IMR-90 (cell line): Measurements from ENCODE around the gene RPS15. TPM values are rescaled to one million over a fixed set of nuclear protein-coding genes. Genes with fewer than 3 reads are reported as not detected.

Experiments used
- ATAC-seq: fragments of 200-7000 bp; cut with Tn5 transposase; 2 replicates; pipeline ENCODE4 v1.9.1; 2020; ENCODE audit warnings: low read depth, mild to moderate bottlenecking, moderate library complexity
- BruUV-seq: library from RNA; stranded (reverse); fragments of 400-500 nt; replicated peaks from 2 replicates; lab custom pipeline; 2021; lab: Mats Ljungman, UMichigan
- CTCF ChIA-PET: fragments of 300-600 bp; formaldehyde crosslinking; extraction: SDS; loops from one replicate; lab custom pipeline; 2021; ENCODE audit warnings: antibody characterized with exemption; lab: Yijun Ruan, JAX
- POLR2A ChIA-PET: fragments of 300-600 bp; sonication (Branson Sonifier 250); formaldehyde crosslinking; loops from one replicate; lab custom pipeline; 2022; ENCODE audit warnings: antibody characterized with exemption; ENCODE audit not compliant: unreplicated experiment; lab: Charles Lee
- DNase-seq: peaks from one replicate; pipeline ENCODE4 v3.0.0; 2013
- H2AFZ ChIP-seq: replicated peaks from 2 replicates; pipeline ENCODE3; 2013; ENCODE audit warnings: low read length, mild to moderate bottlenecking; ENCODE audit not compliant: poor library complexity
- H2AK5ac ChIP-seq: 2 replicates; pipeline ENCODE4 v1.6.1; 2013; ENCODE audit warnings: low read depth, low read length, inconsistent platforms
- H2AK9ac ChIP-seq: replicated peaks from 2 replicates; pipeline ENCODE3; 2013; ENCODE audit warnings: mild to moderate bottlenecking, low read depth, low read length, moderate library complexity; ENCODE audit not compliant: poor library complexity
- H2BK120ac ChIP-seq: 2 replicates; pipeline ENCODE4 v1.6.1; 2013; ENCODE audit warnings: low read depth, low read length, inconsistent platforms
- H2BK15ac ChIP-seq: 3 replicates; pipeline ENCODE4 v1.6.1; 2013; ENCODE audit warnings: low read depth, low read length, inconsistent platforms
- H2BK20ac ChIP-seq: 2 replicates; pipeline ENCODE4 v1.6.1; 2013; ENCODE audit warnings: low read depth, mild to moderate bottlenecking, inconsistent platforms, low read length, moderate library complexity
- H2BK5ac ChIP-seq: 2 replicates; pipeline ENCODE4 v1.6.1; 2013; ENCODE audit warnings: mild to moderate bottlenecking, low read depth, low read length, inconsistent platforms; ENCODE audit not compliant: poor library complexity, severe bottlenecking
- H3K14ac ChIP-seq: replicated peaks from 2 replicates; pipeline ENCODE4 v1.6.1; 2013; ENCODE audit warnings: low read depth, low read length, inconsistent platforms
- H3K18ac ChIP-seq: 2 replicates; pipeline ENCODE4 v1.6.1; 2013; ENCODE audit warnings: low read depth, low read length, control low read depth
- H3K23ac ChIP-seq: 2 replicates; pipeline ENCODE4 v1.6.1; 2013; ENCODE audit warnings: low read depth, low read length, inconsistent platforms
- H3K27ac ChIP-seq: 2 replicates; pipeline ENCODE4 v1.5.1; 2013; ENCODE audit warnings: mild to moderate bottlenecking, control low read depth, low read length; ENCODE audit not compliant: insufficient read depth
- H3K27me3 ChIP-seq: 2 replicates; pipeline ENCODE4 v1.6.1; 2013; ENCODE audit warnings: low read length; ENCODE audit not compliant: control insufficient read depth, insufficient read depth
- H3K36me3 ChIP-seq: 2 replicates; pipeline ENCODE4 v1.6.1; 2013; ENCODE audit warnings: low read length, mixed read lengths; ENCODE audit not compliant: control insufficient read depth, insufficient read depth
- H3K4ac ChIP-seq: 2 replicates; pipeline ENCODE4 v1.6.1; 2013; ENCODE audit warnings: low read depth, low read length, inconsistent platforms
- H3K4me1 ChIP-seq: 2 replicates; pipeline ENCODE4 v1.6.1; 2013; ENCODE audit warnings: low read length, mixed read lengths; ENCODE audit not compliant: control insufficient read depth, insufficient read depth
- H3K4me2 ChIP-seq: 2 replicates; pipeline ENCODE4 v1.6.1; 2013; ENCODE audit warnings: low read depth, mild to moderate bottlenecking, control low read depth, low read length, moderate library complexity
- H3K4me3 ChIP-seq: 2 replicates; pipeline ENCODE4 v1.5.1; 2013; ENCODE audit warnings: low read depth, mild to moderate bottlenecking, control low read depth, low read length, moderate library complexity; ENCODE audit not compliant: insufficient read depth
- H3K56ac ChIP-seq: 2 replicates; pipeline ENCODE4 v1.6.1; 2013; ENCODE audit warnings: low read length, inconsistent platforms; ENCODE audit not compliant: insufficient read depth; ENCODE audit errors: extremely low read depth
- H3K79me1 ChIP-seq, 2 experiments: 2 replicates each; pipeline ENCODE4 v1.6.1; 2013; ENCODE audit warnings: low read length in 2 of 2, inconsistent platforms in 1 of 2, low read depth in 1 of 2
- H3K9ac ChIP-seq: 2 replicates; pipeline ENCODE4 v1.6.1; 2013; ENCODE audit warnings: low read depth, low read length, control low read depth
- H3K9me1 ChIP-seq: 2 replicates; pipeline ENCODE4 v1.6.1; 2013; ENCODE audit warnings: low read length, inconsistent platforms; ENCODE audit not compliant: insufficient read depth
- H3K9me3 ChIP-seq: 2 replicates; pipeline ENCODE4 v1.6.1; 2013; ENCODE audit warnings: low read length; ENCODE audit not compliant: control insufficient read depth, insufficient read depth
- H4K20me1 ChIP-seq: 2 replicates; pipeline ENCODE4 v1.6.1; 2013; ENCODE audit warnings: low read length, inconsistent platforms; ENCODE audit not compliant: insufficient read depth
- H4K5ac ChIP-seq: 2 replicates; pipeline ENCODE4 v1.6.1; 2013; ENCODE audit warnings: mild to moderate bottlenecking, low read depth, low read length, control low read depth
- H4K8ac ChIP-seq, 2 experiments: 2 replicates each; pipeline ENCODE4 v1.6.1; 2013; ENCODE audit warnings: low read depth in 2 of 2, low read length in 2 of 2, control low read depth in 1 of 2, inconsistent platforms in 1 of 2
- H4K91ac ChIP-seq: 2 replicates; pipeline ENCODE4 v1.6.1; 2013; ENCODE audit warnings: low read depth, low read length, inconsistent platforms; ENCODE audit not compliant: insufficient read depth
- BHLHE40 ChIP-seq: fragments of 150-350 bp; IDR thresholded peaks from 2 replicates; pipeline ENCODE4 v1.6.1; 2016; ENCODE audit warnings: mild to moderate bottlenecking, low read depth, low read length
- CEBPB ChIP-seq: IDR thresholded peaks from 2 replicates; pipeline ENCODE4 v1.6.1; 2012; ENCODE audit warnings: low read depth, low read length, improper control_type of control experiment
- CHD1 ChIP-seq: IDR thresholded peaks from 2 replicates; pipeline ENCODE4 v1.6.1; 2012; ENCODE audit warnings: low read depth, low read length, improper control_type of control experiment
- ELK1 ChIP-seq: fragments of 150-350 bp; IDR thresholded peaks from 2 replicates; pipeline ENCODE4 v1.6.1; 2016; ENCODE audit warnings: low read depth, mild to moderate bottlenecking, low read length, moderate library complexity, borderline replicate concordance
- FOS ChIP-seq: fragments of 150-350 bp; IDR thresholded peaks from 2 replicates; pipeline ENCODE4 v1.6.1; 2016; ENCODE audit warnings: low read depth, low read length
- MAFK ChIP-seq: IDR thresholded peaks from 2 replicates; pipeline ENCODE4 v1.6.1; 2012; ENCODE audit warnings: low read depth, low read length, improper control_type of control experiment
- MAZ ChIP-seq: IDR thresholded peaks from 2 replicates; pipeline ENCODE4 v1.6.1; 2012; ENCODE audit warnings: low read depth, mild to moderate bottlenecking, low read length, improper control_type of control experiment, moderate library complexity, borderline replicate concordance
- MXI1 ChIP-seq: IDR thresholded peaks from 2 replicates; pipeline ENCODE4 v1.6.1; 2012; ENCODE audit warnings: low read depth, mild to moderate bottlenecking, low read length, moderate library complexity, borderline replicate concordance
- NFE2L2 ChIP-seq: fragments of 150-350 bp; IDR thresholded peaks from 2 replicates; pipeline ENCODE4 v1.6.1; 2016; ENCODE audit warnings: low read depth, mild to moderate bottlenecking, low read length
- POLR2A ChIP-seq: IDR thresholded peaks from 2 replicates; pipeline ENCODE4 v1.6.1; 2012; ENCODE audit warnings: mild to moderate bottlenecking, low read depth, low read length
- RAD21 ChIP-seq: IDR thresholded peaks from 2 replicates; pipeline ENCODE4 v1.6.1; 2012; ENCODE audit warnings: low read length, improper control_type of control experiment
- RFX5 ChIP-seq: IDR thresholded peaks from 2 replicates; pipeline ENCODE4 v1.8.0; 2012; ENCODE audit warnings: low read depth, mild to moderate bottlenecking, low read length, moderate library complexity
- SMC3 ChIP-seq: fragments of 150-350 bp; IDR thresholded peaks from 2 replicates; pipeline ENCODE4 v1.6.1; 2016; ENCODE audit warnings: low read depth, mild to moderate bottlenecking, antibody characterized with exemption, low read length, moderate library complexity
- USF2 ChIP-seq: fragments of 150-350 bp; IDR thresholded peaks from 2 replicates; pipeline ENCODE4 v1.6.1; 2017; ENCODE audit warnings: mild to moderate bottlenecking, antibody characterized with exemption, low read length, low read depth
- WGBS, 2 experiments: methylation state at CpG; one replicate each; pipeline versions ENCODE4 v1.1.5 to v1.1.7; 2013; ENCODE audit warnings: missing lambda C conversion rate in 2 of 2; ENCODE audit not compliant: insufficient read length in 1 of 2; ENCODE audit errors: extremely low coverage in 2 of 2; 5-methylcytosine and 5-hydroxymethylcytosine counted together
- dilution Hi-C: fragments of 300-500 bp; cut with HindIII; formaldehyde crosslinking; loops from one replicate; pipeline ENCODE4 v1.14.3; 2018; ENCODE audit warnings: low sequenced_read_pairs; ENCODE audit not compliant: unreplicated experiment
- in situ Hi-C: fragments of 300-500 bp; cut with MboI; formaldehyde crosslinking; loops from 3 replicates; pipeline ENCODE4 v1.14.3; 2019; ENCODE audit warnings: low sequenced_read_pairs, inconsistent platforms, mixed read lengths
- intact Hi-C: fragments of 100-400 bp; cut with micrococcal nuclease; formaldehyde crosslinking; loops from 2 replicates; pipeline ENCODE4 v1.10.0; 2022
- polyA plus RNA-seq, 3 experiments: library from polyadenylated mRNA; depleted of rRNA; stranded (reverse); fragments of >200 nt; gene quantifications; 2 replicates each; pipeline ENCODE4 v1.2.3, GENCODE V29; 2012; ENCODE audit warnings: low replicate concordance in 1 of 3
- total RNA-seq: library from RNA; depleted of rRNA; stranded (reverse); fragments of >200 nt; gene quantifications from 2 replicates; pipeline ENCODE4 v1.2.3, GENCODE V29; 2012
- TF ChIP-seq, protein P1 (sequence below): conservative IDR thresholded peaks from 2 replicates; pipeline ENCODE4 v1.5.1; 2012; ENCODE audit warnings: mild to moderate bottlenecking, low read depth, low read length, improper control_type of control experiment

Gene RPS15
- total and polyA plus RNA-seq, 2 of the 4 experiments (the other 2 are of a cell fraction): 1,179 to 1,855 TPM

DNA sequence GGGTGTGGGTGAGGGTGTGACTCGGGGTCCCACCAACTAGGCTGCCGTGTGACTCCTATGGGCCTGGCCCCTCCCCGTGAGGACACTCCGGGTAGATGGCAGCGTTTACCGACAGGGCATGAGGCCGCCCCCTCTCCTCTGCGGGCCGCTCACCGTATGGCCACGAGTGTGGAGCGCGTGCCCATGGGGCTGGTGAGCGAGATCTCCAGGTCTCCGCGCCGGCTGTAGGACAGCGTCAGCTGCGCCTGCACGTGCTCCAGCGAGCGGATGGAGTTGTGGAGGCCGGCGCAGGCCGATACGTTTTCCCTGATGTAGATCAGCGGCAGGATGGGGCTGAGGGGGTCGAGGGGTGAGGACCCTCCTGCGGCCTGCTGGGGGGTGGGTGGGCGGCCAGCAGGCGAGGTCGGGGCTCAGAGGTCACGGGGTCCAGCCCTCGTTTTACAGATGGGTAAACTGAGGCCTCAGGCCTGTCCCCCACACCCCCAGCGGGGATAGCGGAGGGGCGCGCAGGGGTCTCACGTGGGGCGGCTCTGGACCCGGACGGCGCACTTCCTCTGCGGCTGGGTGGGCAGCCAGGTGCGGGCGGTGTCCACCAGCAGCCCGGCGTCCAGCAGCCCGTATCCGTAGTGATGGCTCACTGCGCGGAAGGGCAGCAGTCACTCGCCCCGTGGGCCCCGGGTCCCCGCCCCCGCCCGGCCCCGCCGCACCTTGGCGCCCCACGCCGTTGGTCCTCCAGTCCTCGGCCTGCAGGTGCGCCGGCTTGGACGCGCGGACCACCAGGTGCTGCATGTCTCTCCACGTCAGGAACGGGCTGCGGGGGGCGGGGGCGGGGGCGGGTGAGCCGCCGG lies 45.2 kb downstream of the RPS15 start:
- dilution Hi-C loops (no loop called here), intact Hi-C loops (no loop called here), in situ Hi-C loops (no loop called here)
- no peak overlapping the region for H4K8ac ChIP-seq
- H3K9me1 ChIP-seq: no peaks in the 10 kb centered on the region
- CTCF ChIA-PET: no interaction called here
- no peak overlapping the region for H3K23ac ChIP-seq
- no peak for ATAC-seq
- no peaks in the 10 kb centered on the region for H3K4me1 ChIP-seq
- no peak overlapping the region for H2BK5ac ChIP-seq
- H2BK20ac ChIP-seq: no peak overlapping the region
- H2AFZ ChIP-seq: no peak overlapping the region
- H4K20me1 ChIP-seq: peaks cover 4% of the 10 kb centered on the region
- DNase-seq: no peak
- no peak overlapping the region for H2AK5ac ChIP-seq
- H4K91ac ChIP-seq: no peak overlapping the region
- H2BK120ac ChIP-seq: no peak overlapping the region
- no peak overlapping the region for H3K4ac ChIP-seq
- H3K27ac ChIP-seq: no peak overlapping the region
- no peak overlapping the region for H2AK9ac ChIP-seq
- no peak overlapping the region for H3K4me3 ChIP-seq
- H3K14ac ChIP-seq: no peak overlapping the region
- BruUV-seq: no TSS peak
- no peak overlapping the region for H3K56ac ChIP-seq
- H3K27me3 ChIP-seq: no peaks in the 10 kb centered on the region
- H3K18ac ChIP-seq: no peak overlapping the region
- no peaks in the 10 kb centered on the region for H3K9me3 ChIP-seq
- H3K9ac ChIP-seq: no peak overlapping the region
- POLR2A ChIA-PET: no interaction called here
- no peak overlapping the region for H3K4me2 ChIP-seq
- no peak overlapping the region for H4K5ac ChIP-seq
- WGBS, 2 experiments: 94% methylated on average over 35 of the region's 77 CpGs; no CpG with 5 or more reads in 1 of the 2 experiments
- no peak overlapping the region for H2BK15ac ChIP-seq
- no peaks in the 10 kb centered on the region for H3K36me3 ChIP-seq
- H3K79me1 ChIP-seq: peaks cover 2 to 3% of the 10 kb centered on the region in 2 experiments; a peak in 3 of 4 replicates
- TF ChIP-seq RFX5 (no peak), NFE2L2 (no peak), FOS (no peak), MAZ (no peak), SMC3 (no peak), USF2 (no peak), BHLHE40 (no peak), MAFK (no peak), MXI1 (no peak), CEBPB (no peak), RAD21 (no peak), POLR2A (no peak), CHD1 (no peak), ELK1 (no peak)
- TF ChIP-seq, protein P1, sequence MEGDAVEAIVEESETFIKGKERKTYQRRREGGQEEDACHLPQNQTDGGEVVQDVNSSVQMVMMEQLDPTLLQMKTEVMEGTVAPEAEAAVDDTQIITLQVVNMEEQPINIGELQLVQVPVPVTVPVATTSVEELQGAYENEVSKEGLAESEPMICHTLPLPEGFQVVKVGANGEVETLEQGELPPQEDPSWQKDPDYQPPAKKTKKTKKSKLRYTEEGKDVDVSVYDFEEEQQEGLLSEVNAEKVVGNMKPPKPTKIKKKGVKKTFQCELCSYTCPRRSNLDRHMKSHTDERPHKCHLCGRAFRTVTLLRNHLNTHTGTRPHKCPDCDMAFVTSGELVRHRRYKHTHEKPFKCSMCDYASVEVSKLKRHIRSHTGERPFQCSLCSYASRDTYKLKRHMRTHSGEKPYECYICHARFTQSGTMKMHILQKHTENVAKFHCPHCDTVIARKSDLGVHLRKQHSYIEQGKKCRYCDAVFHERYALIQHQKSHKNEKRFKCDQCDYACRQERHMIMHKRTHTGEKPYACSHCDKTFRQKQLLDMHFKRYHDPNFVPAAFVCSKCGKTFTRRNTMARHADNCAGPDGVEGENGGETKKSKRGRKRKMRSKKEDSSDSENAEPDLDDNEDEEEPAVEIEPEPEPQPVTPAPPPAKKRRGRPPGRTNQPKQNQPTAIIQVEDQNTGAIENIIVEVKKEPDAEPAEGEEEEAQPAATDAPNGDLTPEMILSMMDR: no peak
